ENCODE data around the gene COX6A2. TPM values are rescaled to one million over a fixed set of nuclear protein-coding genes. Genes with fewer than 3 reads are reported as not detected.
"Not testable (repeated sequence)": the region's sequence is repeated elsewhere in the genome, so short reads cannot be mapped to it uniquely, and the experiment has no call there.

The COX6A2 gene
- total RNA-seq, 4 donors from 2014 or later = 597 to 1,192 (median 930) TPM

DNA sequence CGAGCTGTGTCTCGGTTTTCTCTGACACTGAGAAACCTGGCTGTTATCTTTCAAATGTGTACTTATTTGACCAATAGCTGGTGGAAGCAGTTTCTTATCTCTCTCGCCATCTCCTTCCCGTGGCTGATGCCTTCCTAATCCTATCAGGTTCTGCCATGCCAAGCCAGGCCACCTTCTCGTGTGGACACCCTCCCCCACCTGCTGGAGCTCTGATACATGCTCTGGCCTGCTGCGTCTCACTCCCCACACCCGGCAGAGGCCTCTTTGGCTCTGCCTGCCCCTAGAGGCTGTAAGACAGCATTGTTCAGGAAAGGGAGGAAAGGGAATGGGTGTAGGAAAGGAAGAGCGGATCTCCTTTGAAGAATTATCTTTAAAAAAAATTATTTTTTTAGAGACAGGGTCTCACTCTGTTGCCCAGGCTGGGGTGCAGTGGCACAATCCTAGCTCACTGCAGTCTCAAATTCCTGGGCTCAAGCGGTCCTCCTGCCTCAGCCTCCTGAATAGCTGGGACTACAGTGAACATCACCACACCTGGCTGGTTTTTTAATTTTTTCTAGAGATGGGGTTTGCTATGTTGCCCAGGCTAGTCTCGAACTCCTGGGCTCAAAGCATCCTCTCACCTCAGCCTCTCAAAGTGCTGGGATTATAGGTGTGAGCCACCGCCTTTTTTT lies 23.7 kb upstream of the COX6A2 start:
- H3K4me1 ChIP-seq = peaks cover 52 to 53% of the 10 kb centered on the region in 2 donors
- no peaks in the 10 kb centered on the region for H3K36me3 ChIP-seq
- ATAC-seq (peak; percentile 12 to 33), DNase-seq (peak in 1 of 2 donors; percentile 84)
- no peaks in the 10 kb centered on the region for H3K27me3 ChIP-seq
- in situ Hi-C loops (cut with MboI; ENCODE audit: low sequenced_read_pairs in 4 of 4) (loop anchor here in 1 of 4 donors (10.0 kb wide), 1 partner anchor 53 kb away; the partner anchor contains the start of gene RUSF1), intact Hi-C loops (cut with DNase I; ENCODE audit: low total_unique reads) (loop anchor here (2.0 kb wide), 1 partner anchor 271 kb away; the partner anchor contains the start of gene FUS)
- no peaks in the 10 kb centered on the region for H3K9me3 ChIP-seq
- TF ChIP-seq, protein P1, sequence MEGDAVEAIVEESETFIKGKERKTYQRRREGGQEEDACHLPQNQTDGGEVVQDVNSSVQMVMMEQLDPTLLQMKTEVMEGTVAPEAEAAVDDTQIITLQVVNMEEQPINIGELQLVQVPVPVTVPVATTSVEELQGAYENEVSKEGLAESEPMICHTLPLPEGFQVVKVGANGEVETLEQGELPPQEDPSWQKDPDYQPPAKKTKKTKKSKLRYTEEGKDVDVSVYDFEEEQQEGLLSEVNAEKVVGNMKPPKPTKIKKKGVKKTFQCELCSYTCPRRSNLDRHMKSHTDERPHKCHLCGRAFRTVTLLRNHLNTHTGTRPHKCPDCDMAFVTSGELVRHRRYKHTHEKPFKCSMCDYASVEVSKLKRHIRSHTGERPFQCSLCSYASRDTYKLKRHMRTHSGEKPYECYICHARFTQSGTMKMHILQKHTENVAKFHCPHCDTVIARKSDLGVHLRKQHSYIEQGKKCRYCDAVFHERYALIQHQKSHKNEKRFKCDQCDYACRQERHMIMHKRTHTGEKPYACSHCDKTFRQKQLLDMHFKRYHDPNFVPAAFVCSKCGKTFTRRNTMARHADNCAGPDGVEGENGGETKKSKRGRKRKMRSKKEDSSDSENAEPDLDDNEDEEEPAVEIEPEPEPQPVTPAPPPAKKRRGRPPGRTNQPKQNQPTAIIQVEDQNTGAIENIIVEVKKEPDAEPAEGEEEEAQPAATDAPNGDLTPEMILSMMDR (IDR thresholded peaks at IDR 0.05 in 4 of 5, conservative IDR thresholded peaks at IDR 0.05 in 1 of 5) = peak; percentile 47 to 71 (median 65)
- no peak for TF ChIP-seq POLR2A (IDR thresholded peaks at IDR 0.05)
- peak overlapping the region; percentile 90 to 99 (median 94) for H3K27ac ChIP-seq
- H3K4me3 ChIP-seq = no peak overlapping the region

DNA sequence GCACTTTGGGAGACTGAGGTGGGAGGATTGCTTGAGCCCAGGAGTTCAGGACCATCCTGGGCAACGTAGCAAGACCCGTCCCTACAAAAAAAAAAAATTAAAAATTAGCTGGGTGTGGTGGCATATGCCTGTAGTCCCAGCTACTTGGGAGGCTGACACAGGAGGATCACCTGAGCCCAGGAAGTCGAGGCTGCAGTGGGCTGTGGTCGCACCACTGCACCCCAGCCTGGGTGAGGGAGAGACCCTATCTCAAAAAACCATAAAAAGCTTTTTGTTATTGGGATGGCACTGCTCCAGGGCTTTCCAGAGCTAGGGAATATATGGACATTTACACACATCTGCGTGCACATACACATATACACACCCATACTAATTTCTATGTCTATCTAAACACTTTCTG lies 23.0 kb upstream of the COX6A2 start:
- Histone ChIP-seq H3K27ac (peak overlapping the region; percentile 90 to 99 (median 94)), H3K4me3 (no peak overlapping the region), H3K27me3 (no peaks in the 10 kb centered on the region), H3K9me3 (no peaks in the 10 kb centered on the region), H3K4me1 (peaks cover 47% of the 10 kb centered on the region in 2 donors), H3K36me3 (no peaks in the 10 kb centered on the region)
- intact Hi-C loops (cut with DNase I; ENCODE audit: low total_unique reads) (no loop called here), in situ Hi-C loops (cut with MboI; ENCODE audit: low sequenced_read_pairs in 4 of 4) (loop anchor here in 1 of 4 donors (10.0 kb wide), 1 partner anchor 54 kb away; the partner anchor contains the start of gene RUSF1)
- no peak for DNase-seq
- no peak for ATAC-seq
- TF ChIP-seq, protein P1 (IDR thresholded peaks at IDR 0.05 in 4 of 5, conservative IDR thresholded peaks at IDR 0.05 in 1 of 5) = no peak
- no peak for TF ChIP-seq POLR2A (IDR thresholded peaks at IDR 0.05)

DNA sequence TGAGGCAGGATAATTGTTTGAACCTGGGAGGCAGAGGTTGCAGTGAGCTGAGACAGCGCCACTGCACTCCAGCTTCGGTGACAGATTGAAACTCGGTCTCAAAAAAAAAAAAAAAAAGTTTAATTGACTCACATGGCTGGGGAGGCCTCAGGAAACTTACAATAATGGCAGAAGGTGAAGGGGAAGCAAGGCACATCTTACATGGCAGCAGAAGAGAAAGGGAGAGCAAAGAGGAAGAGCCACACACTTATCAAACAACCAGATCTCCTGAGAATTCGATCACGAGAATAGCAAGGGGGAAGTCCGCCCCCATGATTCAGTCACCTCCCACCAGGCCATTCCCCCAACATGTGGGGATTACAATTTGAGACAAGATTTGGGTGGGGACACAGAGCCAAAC lies 17.8 kb upstream of the COX6A2 start:
- ATAC-seq; H3K27ac ChIP-seq; H3K9me3 ChIP-seq; H3K36me3 ChIP-seq; DNase-seq; H3K27me3 ChIP-seq; H3K4me3 ChIP-seq; intact Hi-C loops (cut with DNase I; ENCODE audit: low total_unique reads): not testable (repeated sequence)
- peaks cover 2 to 14% of the 10 kb centered on the region in 2 donors for H3K4me1 ChIP-seq
- in situ Hi-C loops (cut with MboI; ENCODE audit: low sequenced_read_pairs in 4 of 4) = loop anchor here (10.0 to 25.0 kb wide), 6 partner anchors 61 to 484 kb away; partner anchors contain the start of genes HSD3B7 (in 2 of the 4), BCKDK (in 1 of the 4), FUS (in 1 of the 4) and SETD1A (in 1 of the 4)

DNA sequence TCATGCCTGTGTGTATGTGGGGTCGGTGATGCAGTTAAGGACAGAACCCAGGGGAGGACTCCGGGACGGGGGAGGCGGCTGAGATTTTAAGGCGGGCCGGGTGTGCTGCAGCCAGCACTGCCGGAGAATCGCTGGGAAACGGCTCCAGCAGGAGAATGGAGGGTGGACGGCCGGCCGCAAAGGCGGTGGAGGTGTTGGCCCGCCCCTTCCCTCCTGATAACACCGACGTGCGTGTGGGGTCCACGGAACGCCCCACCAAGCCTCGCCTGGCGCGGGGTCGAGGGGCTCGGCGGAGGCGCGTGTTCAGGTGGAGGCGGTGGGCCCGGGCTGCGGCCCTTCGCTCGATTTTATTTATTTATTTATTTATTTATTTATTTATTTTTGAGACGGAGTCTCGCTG lies 13.8 kb upstream of the COX6A2 start:
- DNase-seq = peak in 1 of 2 donors; percentile 16
- Histone ChIP-seq H3K4me1 (peaks cover 19 to 21% of the 10 kb centered on the region in 2 donors), H3K27me3 (no peaks in the 10 kb centered on the region), H3K27ac (peak overlapping the region; percentile 87 to 99 (median 96)), H3K36me3 (no peaks in the 10 kb centered on the region), H3K9me3 (no peaks in the 10 kb centered on the region), H3K4me3 (peak overlapping the region; percentile 59 to 84 (median 70))
- in situ Hi-C loops (cut with MboI; ENCODE audit: low sequenced_read_pairs in 4 of 4) = loop anchor here (10.0 to 25.0 kb wide), 6 partner anchors 57 to 480 kb away; partner anchors contain the start of genes HSD3B7 (in 2 of the 4), BCKDK (in 1 of the 4), FUS (in 1 of the 4) and SETD1A (in 1 of the 4)
- intact Hi-C loops (cut with DNase I; ENCODE audit: low total_unique reads) = loop anchor here (2.0 to 5.0 kb wide), 2 partner anchors 225 to 457 kb away; partner anchors contain the start of genes HSD3B7 and PYDC1
- TF ChIP-seq POLR2A (IDR thresholded peaks at IDR 0.05) = no peak
- TF ChIP-seq, protein P1 (IDR thresholded peaks at IDR 0.05 in 4 of 5, conservative IDR thresholded peaks at IDR 0.05 in 1 of 5) = no peak
- no peak for ATAC-seq
